Muscle of leg (tissue), 11 donors: ENCODE data around the gene LGALS13. TPM values are rescaled to one million over a fixed set of nuclear protein-coding genes. Genes with fewer than 3 reads are reported as not detected.

Source experiments
- DNase-seq: peaks from one replicate; pipeline ENCODE4 v3.0.0; 2013
- H3K27ac ChIP-seq: one replicate; pipeline ENCODE4 v1.5.1; 2013; ENCODE audit warnings: mild to moderate bottlenecking, low read length, control low read depth
- H3K27me3 ChIP-seq: one replicate; pipeline ENCODE4 v1.6.1; 2013; ENCODE audit warnings: low read length; ENCODE audit not compliant: control insufficient read depth, insufficient read depth
- H3K36me3 ChIP-seq: one replicate; pipeline ENCODE4 v1.6.1; 2013; ENCODE audit warnings: low read length; ENCODE audit not compliant: control insufficient read depth, insufficient read depth
- H3K4me1 ChIP-seq: one replicate; pipeline ENCODE4 v1.6.1; 2013; ENCODE audit warnings: low read length; ENCODE audit not compliant: control insufficient read depth, insufficient read depth
- H3K4me3 ChIP-seq: one replicate; pipeline ENCODE4 v1.5.1; 2013; ENCODE audit warnings: low read length, control low read depth
- H3K9me3 ChIP-seq: replicated peaks from 2 replicates; pipeline ENCODE4 v1.6.1; 2013; ENCODE audit warnings: low read depth, low read length; ENCODE audit not compliant: control insufficient read depth
- WGBS: methylation state at CpG from one replicate; pipeline ENCODE4 v1.1.5; 2013; ENCODE audit warnings: missing lambda C conversion rate; ENCODE audit not compliant: insufficient coverage; 5-methylcytosine and 5-hydroxymethylcytosine counted together
- polyA plus RNA-seq, 8 donors: library from polyadenylated mRNA; unstranded; fragments of 120-200 nt; gene quantifications; one replicate each; pipeline versions ENCODE4 v1.2.1 to v1.2.3, GENCODE V29; 2013; ENCODE audit warnings: inconsistent platforms in 1 of 8, low replicate concordance in 1 of 8; ENCODE audit not compliant: insufficient read length in 8 of 8, insufficient read depth in 1 of 8
- total RNA-seq: library from RNA; stranded (reverse); fragments of 120-200 nt; gene quantifications from one replicate; pipeline ENCODE4 v1.2.4, GENCODE V29; 2013

The LGALS13 gene
- total and polyA plus RNA-seq, 9 donors = 0.31 TPM; not detected in 8

DNA sequence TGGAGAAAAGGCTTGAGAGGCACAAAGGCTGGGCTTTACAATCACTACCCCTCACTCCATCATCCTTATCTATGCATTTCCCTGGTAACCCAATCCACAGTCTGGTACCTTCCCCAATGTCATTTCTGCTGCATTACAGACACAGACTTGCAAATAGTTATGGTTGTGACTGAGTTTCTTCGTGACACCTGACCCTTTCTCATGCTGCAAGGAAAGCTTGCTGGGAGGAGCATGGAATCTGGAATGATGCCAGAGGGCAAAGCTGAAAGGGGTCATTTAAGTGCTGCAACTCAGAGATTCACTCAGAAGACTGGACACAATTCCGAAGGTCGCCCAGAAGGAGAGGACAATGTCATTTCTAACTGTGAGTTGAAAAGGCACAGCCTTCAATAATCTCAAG is 53.3 kb downstream of the LGALS13 start, which contains the start of gene LGALS16:
Gene LGALS16 (plus strand): TSS at position 301 of the 400 bp plus-strand sequence. CDS start 49 bp downstream, at position 350.
- Histone ChIP-seq H3K4me3 (no peak within 1 kb of the TSS), H3K27me3 (no peaks in the 10 kb centered on the region), H3K27ac (no peak within 1 kb of the TSS), H3K9me3 (no peaks in the 10 kb centered on the region), H3K4me1 (no peaks in the 10 kb centered on the region), H3K36me3 (no peaks in the 10 kb centered on the region)
- DNase-seq = no peak
- no CpG with 5 or more reads among the region's 3 CpGs for WGBS

Other genes with a start within 250 kb of the LGALS13 start
- gene PAF1, start 211.4 kb upstream of the LGALS13 start, total RNA-seq = 21.0 TPM
- 10 to 100 TPM; 38.7 to 48.0 (median 41.6) TPM for gene PAF1, start 211.4 kb upstream of the LGALS13 start, polyA plus RNA-seq
- gene MED29, start 211.1 kb upstream of the LGALS13 start, total RNA-seq = 17.3 TPM
- 10 to 100 TPM; 20.8 to 30.5 (median 26.6) TPM for gene MED29, start 211.1 kb upstream of the LGALS13 start, polyA plus RNA-seq
- 14.2 TPM for gene ZFP36, start 195.7 kb upstream of the LGALS13 start, total RNA-seq
- 100 to 1,000 TPM in 3 of 8 donors, 10 to 100 TPM in 5; 26.6 to 143 (median 73.4) TPM for gene ZFP36, start 195.7 kb upstream of the LGALS13 start, polyA plus RNA-seq
- gene PLEKHG2, start 189.9 kb upstream of the LGALS13 start, total RNA-seq = 21.2 TPM
- gene PLEKHG2, start 189.9 kb upstream of the LGALS13 start, polyA plus RNA-seq = 10 to 100 TPM; 33.5 to 65.3 (median 50.1) TPM
- 261 TPM for gene RPS16, start 166.6 kb upstream of the LGALS13 start, total RNA-seq
- gene RPS16, start 166.6 kb upstream of the LGALS13 start, polyA plus RNA-seq = 1,000 to 10,000 TPM; 1,818 to 2,619 (median 2,073) TPM
- gene SUPT5H, start 156.9 kb upstream of the LGALS13 start, total RNA-seq = 50.0 TPM
- 100 to 1,000 TPM in 3 of 8 donors, 10 to 100 TPM in 5; 80.4 to 108 (median 99.7) TPM for gene SUPT5H, start 156.9 kb upstream of the LGALS13 start, polyA plus RNA-seq
- 38.8 TPM for gene TIMM50, start 121.7 kb upstream of the LGALS13 start, total RNA-seq
- gene TIMM50, start 121.7 kb upstream of the LGALS13 start, polyA plus RNA-seq = 10 to 100 TPM; 44.2 to 55.3 (median 49.8) TPM
- gene DLL3, start 103.6 kb upstream of the LGALS13 start, total RNA-seq = 0.09 TPM
- gene DLL3, start 103.6 kb upstream of the LGALS13 start, polyA plus RNA-seq = under 1 TPM in 7 of 8 donors, not detected in 1; 0.14 to 0.27 (median 0.23) TPM
- 0.13 TPM for gene SELENOV, start 87.4 kb upstream of the LGALS13 start, total RNA-seq
- under 1 TPM in 5 of 8 donors, not detected in 3; 0.08 to 0.48 (median 0.40) TPM for gene SELENOV, start 87.4 kb upstream of the LGALS13 start, polyA plus RNA-seq
- gene EID2B, start 69.7 kb upstream of the LGALS13 start, total RNA-seq = 3.2 TPM
- gene EID2B, start 69.7 kb upstream of the LGALS13 start, polyA plus RNA-seq = 1 to 10 TPM; 2.2 to 3.0 (median 2.5) TPM
- gene EID2, start 62.4 kb upstream of the LGALS13 start, total RNA-seq = 7.0 TPM
- gene EID2, start 62.4 kb upstream of the LGALS13 start, polyA plus RNA-seq = 10 to 100 TPM in 6 of 8 donors, 1 to 10 TPM in 2; 9.2 to 13.4 (median 10.5) TPM
- gene LGALS16, start 53.4 kb downstream of the LGALS13 start, total RNA-seq = not detected
- not detected for gene LGALS16, start 53.4 kb downstream of the LGALS13 start, polyA plus RNA-seq
- gene LGALS14, start 102.0 kb downstream of the LGALS13 start, total RNA-seq = 0.13 TPM
- gene LGALS14, start 102.0 kb downstream of the LGALS13 start, polyA plus RNA-seq = under 1 TPM in 6 of 8 donors, not detected in 2; 0.23 to 0.39 (median 0.35) TPM
- gene CLC, start 135.5 kb downstream of the LGALS13 start, total RNA-seq = 1.2 TPM
- 1 to 10 TPM in 6 of 8 donors, under 1 TPM in 2; 0.40 to 4.8 (median 2.4) TPM for gene CLC, start 135.5 kb downstream of the LGALS13 start, polyA plus RNA-seq
- gene LEUTX, start 176.3 kb downstream of the LGALS13 start, total RNA-seq = not detected
- not detected for gene LEUTX, start 176.3 kb downstream of the LGALS13 start, polyA plus RNA-seq
- gene DYRK1B, start 231.6 kb downstream of the LGALS13 start, total RNA-seq = 23.5 TPM
- 10 to 100 TPM; 34.9 to 59.5 (median 49.6) TPM for gene DYRK1B, start 231.6 kb downstream of the LGALS13 start, polyA plus RNA-seq
- gene FBL, start 243.9 kb downstream of the LGALS13 start, total RNA-seq = 159 TPM
- 100 to 1,000 TPM; 264 to 375 (median 297) TPM for gene FBL, start 243.9 kb downstream of the LGALS13 start, polyA plus RNA-seq